T-helper 22 cell (primary cell): ENCODE measurements around the gene GMDS.

ENCODE experiments used
- DNase-seq: peaks from one replicate; pipeline ENCODE4 v3.0.0-alpha.2; 2020; ENCODE audit warnings: low read depth

GMDS gene

DNA sequence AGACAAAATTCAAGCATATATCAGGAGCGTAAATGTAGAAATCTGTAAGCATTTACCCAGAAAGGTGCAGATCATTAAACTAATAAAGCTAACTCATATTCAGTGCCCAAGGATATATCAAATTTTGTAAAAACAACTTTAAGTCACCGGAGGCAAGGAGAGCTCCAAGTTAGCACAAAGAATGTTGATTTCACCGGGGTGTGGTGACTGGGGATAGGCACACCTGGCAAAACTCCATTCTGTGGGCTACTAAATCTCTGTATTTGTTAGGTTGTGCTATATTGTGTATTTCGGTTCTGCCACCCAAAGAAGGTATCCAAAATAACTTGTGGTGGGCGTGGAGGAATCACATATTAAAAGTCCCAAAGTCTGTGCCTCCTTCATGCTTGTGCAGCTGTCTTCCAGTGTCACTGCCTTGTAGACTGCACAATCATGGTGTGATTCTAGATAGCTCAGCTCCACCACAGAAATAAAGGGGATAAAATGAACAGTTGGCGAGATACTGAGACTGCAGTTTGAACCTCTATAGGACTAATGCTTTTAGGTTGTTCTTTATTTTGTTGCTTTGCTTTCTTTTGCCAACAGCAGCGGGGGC is 111.6 kb downstream of the GMDS start:
- DNase-seq: no peak

DNA sequence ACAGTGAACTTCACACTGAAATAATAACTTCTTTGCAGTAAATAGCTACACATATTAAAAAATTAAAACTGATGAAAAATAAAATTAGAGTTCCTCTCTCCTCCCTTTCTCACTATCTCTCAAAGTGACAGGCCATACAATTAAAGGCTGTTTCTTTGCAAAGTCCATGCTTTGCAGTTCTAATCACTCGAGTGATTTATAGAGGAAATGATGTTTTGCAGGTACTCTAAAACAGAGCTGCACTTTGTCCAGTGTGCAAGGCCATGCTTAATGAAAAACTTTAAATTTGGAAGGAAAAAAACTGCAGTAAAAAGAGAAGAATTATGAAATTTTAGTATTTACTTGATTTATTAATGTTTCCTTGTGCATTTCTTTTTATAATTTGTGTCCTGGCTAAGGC is 112.5 kb downstream of the GMDS start:
- DNase-seq: no peak

DNA sequence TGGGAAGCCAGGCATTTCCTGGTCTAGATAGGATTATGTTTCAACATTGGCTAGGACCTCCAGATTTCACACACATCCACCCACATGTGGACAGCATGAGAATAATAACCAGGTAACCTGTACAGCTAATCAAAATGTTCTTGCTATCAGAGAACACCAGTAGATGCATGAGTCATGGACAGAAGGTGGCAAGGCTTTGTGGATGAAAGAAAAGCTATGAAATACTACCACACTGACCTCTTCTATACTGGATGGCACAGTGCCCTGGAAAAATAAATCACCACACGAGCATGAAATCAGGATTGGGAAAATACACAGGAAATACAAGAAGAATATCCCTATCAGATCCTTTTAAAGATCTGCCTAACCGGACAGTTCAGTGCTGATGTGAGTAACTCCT is 113.0 kb downstream of the GMDS start:
- no peak for DNase-seq

DNA sequence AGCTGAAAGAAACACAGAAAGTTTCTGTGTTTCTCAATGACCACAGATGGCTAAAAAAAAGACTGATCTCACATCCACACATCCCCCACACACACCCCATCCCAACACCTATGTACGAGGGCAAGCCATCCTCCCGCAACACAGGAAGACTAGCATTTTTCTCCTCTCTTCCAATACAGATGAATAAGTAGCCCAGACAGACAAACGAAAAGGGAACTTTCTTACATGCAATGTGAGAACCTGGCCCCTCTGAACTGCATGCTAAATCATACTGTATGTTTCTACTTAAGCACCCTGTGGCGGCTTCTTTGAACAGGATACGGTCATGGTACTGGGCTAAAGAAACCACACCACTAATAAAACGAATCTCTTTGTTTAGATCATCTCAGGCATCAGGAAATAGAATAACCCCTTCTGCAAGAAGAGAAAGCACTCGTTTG is 116.2 kb downstream of the GMDS start:
- DNase-seq: no peak

DNA sequence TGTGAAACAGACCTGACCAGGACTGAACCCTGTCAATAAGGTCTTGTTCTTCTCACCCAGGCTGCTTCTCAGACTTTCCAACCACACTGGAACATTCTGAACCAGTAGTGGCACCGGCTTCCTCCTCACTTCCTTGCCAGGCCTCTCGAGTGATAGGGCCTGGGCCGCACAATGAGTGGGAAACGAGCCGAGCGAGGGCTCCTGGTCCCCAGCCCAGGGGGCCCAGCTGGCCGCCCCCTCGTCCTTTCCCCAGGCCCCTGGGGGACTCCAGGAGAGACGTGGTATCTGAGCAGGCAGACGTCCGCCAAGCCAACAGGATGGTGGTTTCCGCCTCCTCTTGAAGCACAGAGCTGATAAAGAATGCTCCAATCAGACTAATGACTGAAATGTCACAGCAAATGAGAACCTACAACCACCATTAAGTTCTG is 117.9 kb downstream of the GMDS start:
- no peak for DNase-seq

DNA sequence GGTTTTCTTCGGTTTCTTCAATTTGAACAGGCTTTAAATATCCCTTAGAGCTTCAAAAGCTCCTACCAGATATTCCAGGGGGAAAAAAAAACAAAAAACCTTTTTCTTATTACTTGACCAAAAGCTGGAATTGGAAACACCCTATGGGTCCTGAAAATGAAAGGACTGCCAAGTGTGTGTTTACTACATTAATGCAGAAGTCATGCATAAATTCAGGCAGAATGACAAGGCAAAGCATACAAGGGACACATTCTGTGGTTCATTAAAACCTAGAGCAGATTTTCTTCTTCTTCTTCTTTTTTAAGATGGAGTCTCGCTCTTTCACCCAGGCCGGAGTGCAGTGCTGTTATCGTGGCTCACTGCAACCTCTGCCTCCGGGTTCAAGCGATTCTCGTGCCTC is 119.1 kb downstream of the GMDS start:
- DNase-seq: no peak

DNA sequence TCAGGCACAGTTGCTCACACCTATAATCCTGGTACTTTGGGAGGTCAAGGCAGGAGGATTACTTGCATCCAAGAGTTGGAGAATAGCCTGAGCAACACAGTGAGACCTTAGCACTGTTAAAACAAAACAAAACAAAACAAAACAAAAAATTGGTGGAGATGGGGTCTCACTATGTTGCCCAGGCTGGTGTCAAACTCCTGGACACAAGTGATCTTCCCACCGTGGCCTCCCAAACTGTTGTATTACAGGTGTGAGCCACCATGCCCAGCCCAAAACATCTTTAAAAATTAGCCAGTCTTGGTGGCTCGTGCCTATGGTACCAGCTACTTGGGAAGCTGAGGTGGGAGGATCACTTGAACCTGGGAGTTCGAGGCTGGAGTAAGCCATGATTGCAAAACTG is 120.2 kb downstream of the GMDS start:
- DNase-seq: no peak

DNA sequence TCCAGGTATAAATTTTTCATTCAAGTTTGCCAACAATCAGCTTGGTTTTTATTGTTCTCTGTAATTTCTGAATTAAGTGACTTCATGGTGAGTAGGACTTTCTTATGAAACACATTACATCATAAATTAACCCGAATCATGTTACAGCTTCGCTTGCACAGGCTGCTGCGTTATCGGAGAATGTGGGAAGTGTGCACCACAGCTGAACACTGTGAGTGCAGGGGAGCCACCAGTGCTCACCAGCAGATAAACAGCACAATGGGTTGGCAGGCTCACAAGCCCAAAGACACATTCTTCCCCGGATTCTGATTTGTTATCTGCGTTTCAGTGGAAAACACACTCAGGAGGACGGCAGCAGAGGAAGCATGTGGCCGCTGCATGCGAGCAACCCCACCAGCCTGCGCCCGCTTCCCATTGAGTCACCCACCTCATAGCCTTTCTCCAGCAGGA is 121.1 kb downstream of the GMDS start:
- DNase-seq: no peak

DNA sequence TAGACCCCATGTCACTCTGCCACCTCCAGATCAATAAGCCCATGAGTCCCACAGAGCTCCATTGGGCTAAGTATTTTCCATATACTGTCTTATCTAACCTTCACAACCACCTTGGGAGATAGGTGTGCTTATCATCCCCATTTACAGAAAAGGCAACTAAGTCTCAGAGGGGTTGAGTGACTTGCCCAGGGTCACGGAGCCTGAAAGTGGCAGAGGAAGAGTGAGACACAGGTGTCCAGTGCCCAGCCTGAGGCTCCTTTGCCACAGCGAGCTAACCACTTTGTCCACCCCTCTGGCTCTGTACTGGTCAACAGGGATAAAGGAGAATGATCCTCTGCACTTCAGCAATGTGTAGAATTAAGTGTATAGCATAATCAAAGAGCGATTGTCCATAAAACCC is 124.5 kb downstream of the GMDS start:
- DNase-seq: no peak

DNA sequence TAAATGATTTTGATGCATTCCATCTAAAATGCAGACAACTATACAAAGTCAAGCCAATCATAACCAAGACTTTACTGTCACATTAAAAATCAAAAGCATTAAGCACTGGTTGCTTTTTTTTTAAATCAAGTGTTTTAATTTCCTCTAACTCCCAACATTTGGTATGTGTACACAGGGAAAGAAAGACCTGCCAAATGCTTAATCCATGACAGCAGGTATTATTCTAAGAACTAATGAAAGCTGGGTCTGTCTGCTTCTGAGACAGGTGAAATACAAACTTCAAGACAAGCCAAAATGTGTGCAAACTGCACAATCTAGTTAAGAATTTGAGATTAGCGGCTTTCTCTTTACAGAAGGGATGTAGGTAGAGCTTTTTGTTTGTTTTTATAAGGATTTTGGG is 126.1 kb downstream of the GMDS start:
- DNase-seq: no peak

DNA sequence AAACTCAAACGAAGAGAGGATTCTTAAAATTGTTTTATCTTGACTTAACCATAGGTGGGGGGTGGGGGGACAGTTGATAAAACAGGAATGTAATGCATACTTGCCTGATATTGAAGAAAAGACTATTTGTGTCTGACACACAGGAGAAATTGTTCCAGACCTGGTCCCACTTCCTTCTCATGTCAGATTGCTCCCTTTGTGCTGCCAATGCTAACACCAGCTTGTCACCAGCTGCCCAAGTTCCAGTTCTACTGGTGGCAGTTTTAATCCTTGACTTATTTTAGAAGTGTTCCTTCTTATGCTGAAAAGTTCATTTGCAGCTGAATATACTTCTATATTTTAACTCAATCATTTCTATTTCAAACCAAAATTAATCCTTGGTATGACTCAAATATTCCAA is 127.3 kb downstream of the GMDS start:
- DNase-seq: no peak

DNA sequence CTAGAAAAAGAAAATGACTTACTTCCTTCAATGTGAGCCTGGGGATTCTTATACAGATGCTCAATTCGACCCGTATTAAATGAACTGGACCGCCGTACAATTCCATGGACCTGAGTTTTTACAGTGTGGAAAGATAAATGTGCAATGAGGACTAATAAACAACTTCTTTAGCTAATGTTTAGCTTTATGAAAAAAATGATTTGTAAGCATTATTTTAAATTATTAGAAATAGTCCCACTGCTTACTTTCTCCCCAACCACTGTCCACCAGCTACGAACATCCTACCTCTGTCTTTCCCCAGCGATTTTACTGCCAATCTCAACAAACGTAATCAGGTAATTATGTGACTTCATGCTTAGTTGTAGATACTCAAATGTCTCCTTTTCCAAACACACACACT is 128.0 kb downstream of the GMDS start:
- DNase-seq: no peak

DNA sequence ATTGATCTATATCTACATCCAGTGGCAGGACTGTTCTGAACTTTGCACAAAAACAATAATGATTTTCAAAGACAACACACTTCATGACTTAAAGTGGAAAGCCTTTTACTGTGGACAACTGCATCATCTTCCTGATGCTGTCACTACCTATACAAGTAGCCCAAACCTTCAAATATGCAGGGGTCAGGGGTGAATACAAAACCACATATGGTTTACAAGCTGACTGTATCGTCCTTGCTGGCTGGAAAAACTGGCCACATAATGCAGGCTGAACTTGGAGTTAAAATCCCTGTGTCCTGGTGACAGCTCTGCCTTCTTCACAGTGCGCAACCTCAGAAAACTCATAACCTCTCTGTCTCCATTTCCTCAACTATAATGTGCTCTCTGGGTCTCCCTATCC is 128.9 kb downstream of the GMDS start:
- DNase-seq: no peak

DNA sequence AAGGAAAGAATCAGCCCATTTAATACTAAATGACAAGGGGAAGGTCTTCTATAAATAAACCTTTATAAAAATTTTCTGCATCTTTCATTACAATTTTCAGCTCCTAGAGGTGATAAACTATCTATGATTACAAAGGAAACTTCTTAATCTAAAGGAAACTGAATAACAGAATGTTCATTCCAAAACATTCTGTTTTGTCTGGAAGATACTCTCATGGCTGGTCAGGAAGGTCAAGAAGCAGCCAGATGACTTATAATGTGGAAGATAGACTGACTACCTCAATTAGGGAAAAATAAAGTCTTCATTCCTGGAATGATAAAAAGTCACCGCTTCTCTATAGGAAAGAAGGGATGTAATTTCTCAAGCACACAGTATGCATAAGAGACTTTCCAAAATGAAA is 131.3 kb downstream of the GMDS start:
- no peak for DNase-seq

DNA sequence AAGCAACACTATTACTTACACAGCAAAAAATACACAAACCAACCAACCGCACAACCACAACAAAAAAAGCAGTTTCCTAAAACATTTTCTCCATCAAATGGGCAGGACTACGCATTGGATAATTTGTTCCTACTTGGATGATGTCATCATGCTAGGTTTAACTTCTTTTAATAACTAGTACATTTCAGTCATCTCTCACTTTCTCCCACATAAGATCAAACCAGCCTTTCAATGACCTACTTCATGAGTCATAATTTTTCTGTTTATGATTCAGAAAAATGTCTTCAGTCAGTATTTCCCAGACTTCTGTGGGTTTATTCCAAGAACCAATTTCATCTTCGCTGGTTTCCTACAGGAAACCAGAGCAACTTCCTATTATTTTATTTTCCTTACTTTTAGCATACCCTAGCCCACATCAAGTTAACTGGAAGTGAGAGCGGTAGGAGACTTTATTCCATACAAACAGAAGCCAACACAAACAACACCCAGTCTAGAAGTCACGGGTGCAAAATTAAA is 134.2 kb downstream of the GMDS start:
- DNase-seq: no peak

DNA sequence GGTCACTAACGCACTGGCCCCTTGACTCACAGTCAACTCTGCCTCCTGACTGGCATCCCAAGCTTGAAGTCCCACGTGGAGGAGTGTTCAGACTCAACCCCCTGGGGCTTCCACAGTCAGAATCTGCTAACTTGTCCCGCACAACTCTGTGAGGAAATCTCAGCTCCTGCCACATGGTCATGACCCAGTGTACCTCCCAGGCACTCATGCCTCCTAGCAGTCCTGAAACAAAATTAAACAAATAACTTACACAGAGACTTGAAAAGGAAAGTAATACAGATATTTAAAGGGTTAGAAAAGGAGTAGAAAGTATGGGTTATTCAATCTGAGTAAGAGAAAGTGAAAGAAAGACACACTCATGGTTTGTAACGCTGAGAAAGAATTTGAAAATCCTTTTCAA is 134.9 kb downstream of the GMDS start:
- no peak for DNase-seq

DNA sequence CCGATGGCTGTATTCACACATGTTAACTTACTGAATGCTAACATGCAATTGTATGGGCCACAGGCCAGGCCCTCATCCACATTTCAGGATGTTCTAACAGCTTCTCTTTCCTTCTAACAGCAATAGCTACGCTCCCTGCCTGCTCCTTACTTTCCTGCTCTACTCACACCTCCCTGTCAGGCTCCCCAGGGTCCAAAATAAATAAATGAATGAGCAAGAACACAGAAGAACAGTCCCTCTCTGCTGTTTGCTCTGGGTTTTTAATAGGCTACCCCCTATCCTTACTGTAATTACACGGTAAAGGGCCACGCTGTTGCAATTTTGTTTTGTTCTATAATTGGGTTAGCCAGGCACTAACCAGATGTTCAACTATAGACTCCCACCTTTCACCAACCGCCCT is 135.6 kb downstream of the GMDS start:
- DNase-seq: no peak

DNA sequence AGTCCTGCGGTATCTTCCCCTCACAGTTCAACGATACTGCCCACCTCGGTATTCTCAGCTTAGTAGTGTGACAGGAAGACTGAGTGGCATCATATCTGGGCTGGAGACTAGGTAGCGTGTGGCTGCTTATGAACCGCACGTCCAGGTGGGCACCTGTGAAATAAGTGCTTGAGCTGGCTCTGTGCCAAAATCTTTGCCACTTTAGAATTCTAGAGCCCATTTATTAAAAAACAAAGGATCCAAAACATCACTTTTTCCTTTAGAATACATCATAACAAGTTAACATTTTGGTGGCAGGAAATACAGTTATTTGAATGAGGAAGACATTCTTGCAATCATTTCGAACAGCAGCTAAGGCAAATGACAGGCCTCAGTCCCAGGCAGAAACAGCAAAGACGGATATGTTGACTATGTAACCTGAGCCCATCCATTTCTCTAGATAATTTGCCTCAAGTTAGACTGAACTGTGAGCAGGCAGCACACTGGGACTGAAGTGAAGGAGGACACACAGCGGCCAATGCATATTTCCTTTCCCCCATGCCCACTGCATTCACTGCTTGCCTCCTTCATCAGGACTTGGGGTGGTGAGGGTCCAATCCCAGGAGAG is 136.6 kb downstream of the GMDS start:
- DNase-seq: no peak

DNA sequence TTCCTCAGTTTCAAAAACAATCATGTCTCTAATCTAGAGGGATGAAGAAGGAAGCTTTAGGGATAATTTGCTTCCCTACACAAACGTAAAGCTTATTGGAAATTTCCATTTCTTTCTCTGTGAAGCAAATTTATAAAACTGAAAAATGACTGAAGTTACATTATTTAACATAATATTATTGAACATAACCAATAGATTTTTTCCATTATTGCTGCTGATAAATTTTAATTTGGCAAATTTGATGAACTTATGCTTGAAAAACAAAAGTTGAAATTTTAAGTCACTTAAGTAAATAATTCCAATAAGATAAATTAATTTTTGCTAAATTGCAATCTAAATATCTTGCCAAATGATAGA is 140.9 kb downstream of the GMDS start:
- no peak for DNase-seq

DNA sequence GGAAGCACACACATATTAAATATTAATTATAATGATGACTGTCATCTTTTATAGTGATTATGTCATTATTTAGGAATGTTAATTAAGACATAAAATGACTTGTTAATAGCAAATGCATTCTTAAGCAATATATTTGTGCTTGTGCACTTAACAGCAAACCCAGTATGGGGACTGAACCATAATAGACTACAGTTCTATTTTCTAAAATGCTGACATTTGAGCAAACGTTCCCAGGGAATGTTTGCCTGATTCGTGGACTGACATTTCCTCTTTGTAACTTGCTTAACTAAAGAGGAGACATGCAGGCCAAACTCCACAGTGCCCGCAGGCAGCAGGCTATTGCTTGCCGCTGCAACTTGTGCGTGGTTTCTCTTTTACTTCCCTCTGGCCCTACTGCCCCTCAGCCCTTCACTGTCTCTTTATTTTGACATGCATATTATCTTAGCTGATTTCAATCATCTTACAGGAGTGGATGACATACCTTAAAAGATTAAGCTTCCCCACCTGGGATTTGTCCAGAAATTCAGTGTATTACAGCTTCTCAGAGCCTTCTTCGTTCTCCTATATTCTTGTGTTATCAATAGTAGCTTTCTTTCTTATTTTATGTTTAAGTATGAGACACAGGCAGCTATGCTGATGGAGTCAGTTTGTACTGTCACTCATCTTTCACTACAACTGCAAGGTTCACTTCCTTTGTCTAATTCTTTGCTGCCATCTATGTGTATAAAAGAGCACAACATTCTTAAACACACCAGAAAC is 141.5 kb downstream of the GMDS start:
- DNase-seq: no peak

DNA sequence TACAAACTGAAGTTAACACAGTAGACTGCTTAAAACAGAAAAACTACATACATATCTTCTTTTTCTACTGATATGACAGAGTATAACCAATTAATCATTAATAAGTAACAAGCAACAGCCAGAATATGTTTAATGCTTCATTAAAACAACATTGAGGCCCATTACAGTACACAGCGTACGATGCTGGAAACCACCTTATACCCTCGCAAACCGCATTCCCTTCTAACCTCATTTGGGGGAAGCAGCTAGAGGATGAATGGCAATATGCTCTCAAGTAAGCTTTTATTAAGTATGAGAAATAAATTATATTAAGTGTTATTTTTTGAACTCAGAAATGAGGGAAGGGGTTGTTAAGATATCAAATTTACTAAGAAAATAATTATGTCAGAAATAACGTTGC is 142.4 kb downstream of the GMDS start:
- no peak for DNase-seq

DNA sequence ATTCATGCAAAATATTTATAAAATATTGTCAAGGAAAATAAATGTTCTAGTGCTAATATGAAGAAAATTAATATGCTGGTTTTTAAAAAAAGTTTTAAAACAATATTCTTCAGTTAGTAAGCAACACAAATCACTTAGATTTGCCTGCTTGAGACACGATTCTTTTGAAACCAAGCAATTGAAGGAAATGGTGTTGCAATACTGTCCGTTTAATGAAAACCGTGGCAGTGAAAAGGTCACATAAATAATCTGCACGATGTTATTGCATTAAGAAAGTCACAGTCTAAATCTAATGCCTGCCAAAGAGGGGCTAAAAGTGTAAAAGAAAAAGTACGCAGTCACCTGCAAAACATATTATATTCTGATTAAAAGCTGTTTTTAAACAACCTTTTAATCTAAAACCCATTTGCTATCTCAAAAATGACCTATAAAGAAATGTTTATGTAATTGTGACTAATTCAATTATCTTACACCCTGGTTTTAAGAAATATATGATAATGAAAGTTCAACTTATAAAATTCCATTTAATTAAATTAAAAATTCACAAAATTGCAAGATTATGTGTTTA is 143.0 kb downstream of the GMDS start:
- DNase-seq: no peak

DNA sequence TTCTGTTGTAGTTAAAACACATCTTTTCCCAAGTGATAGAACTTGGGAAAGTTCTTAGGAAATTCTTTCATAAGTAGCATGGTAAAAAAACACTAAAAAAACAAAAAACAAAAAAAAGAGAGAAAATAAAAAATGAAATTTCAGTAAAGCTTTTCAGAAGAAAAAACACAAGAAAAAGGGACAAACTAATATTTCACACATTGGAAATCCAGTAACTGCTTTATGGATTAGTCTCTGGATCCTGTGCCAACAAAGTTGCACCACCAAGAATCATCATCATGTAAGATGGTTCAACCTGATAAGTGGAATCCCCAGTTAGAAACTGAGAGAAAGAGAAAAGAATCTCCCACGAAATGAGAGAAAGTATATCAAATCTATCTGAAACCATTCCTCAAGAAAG is 144.2 kb downstream of the GMDS start:
- DNase-seq: no peak
